Muscle of leg (tissue), 16 donors: Measurements from ENCODE around the gene CFAP92. TPM values are rescaled to one million over a fixed set of nuclear protein-coding genes. Genes with fewer than 3 reads are reported as not detected.

Source experiments
- DNase-seq: peaks from one replicate; pipeline ENCODE4 v3.0.0; 2013
- H3K27ac ChIP-seq: one replicate; pipeline ENCODE4 v1.5.1; 2013; ENCODE audit warnings: mild to moderate bottlenecking, low read length, control low read depth
- H3K27me3 ChIP-seq: one replicate; pipeline ENCODE4 v1.6.1; 2013; ENCODE audit warnings: low read length; ENCODE audit not compliant: control insufficient read depth, insufficient read depth
- H3K36me3 ChIP-seq: one replicate; pipeline ENCODE4 v1.6.1; 2013; ENCODE audit warnings: low read length; ENCODE audit not compliant: control insufficient read depth, insufficient read depth
- H3K4me1 ChIP-seq: one replicate; pipeline ENCODE4 v1.6.1; 2013; ENCODE audit warnings: low read length; ENCODE audit not compliant: control insufficient read depth, insufficient read depth
- H3K4me3 ChIP-seq: one replicate; pipeline ENCODE4 v1.5.1; 2013; ENCODE audit warnings: low read length, control low read depth
- H3K9me3 ChIP-seq: replicated peaks from 2 replicates; pipeline ENCODE4 v1.6.1; 2013; ENCODE audit warnings: low read depth, low read length; ENCODE audit not compliant: control insufficient read depth
- WGBS: methylation state at CpG from one replicate; pipeline ENCODE4 v1.1.5; 2013; ENCODE audit warnings: missing lambda C conversion rate; ENCODE audit not compliant: insufficient coverage; 5-methylcytosine and 5-hydroxymethylcytosine counted together
- long read RNA-seq, 11 donors: transcript quantifications; one replicate each; lab custom pipeline, GENCODE V29; 2026
- polyA plus RNA-seq, 8 donors: library from polyadenylated mRNA; unstranded; fragments of 120-200 nt; gene quantifications; one replicate each; pipeline versions ENCODE4 v1.2.1 to v1.2.3, GENCODE V29; 2013; ENCODE audit warnings: inconsistent platforms in 1 of 8, low replicate concordance in 1 of 8; ENCODE audit not compliant: insufficient read length in 8 of 8, insufficient read depth in 1 of 8
- total RNA-seq: library from RNA; stranded (reverse); fragments of 120-200 nt; gene quantifications from one replicate; pipeline ENCODE4 v1.2.4, GENCODE V29; 2013

The CFAP92 gene, protein sequence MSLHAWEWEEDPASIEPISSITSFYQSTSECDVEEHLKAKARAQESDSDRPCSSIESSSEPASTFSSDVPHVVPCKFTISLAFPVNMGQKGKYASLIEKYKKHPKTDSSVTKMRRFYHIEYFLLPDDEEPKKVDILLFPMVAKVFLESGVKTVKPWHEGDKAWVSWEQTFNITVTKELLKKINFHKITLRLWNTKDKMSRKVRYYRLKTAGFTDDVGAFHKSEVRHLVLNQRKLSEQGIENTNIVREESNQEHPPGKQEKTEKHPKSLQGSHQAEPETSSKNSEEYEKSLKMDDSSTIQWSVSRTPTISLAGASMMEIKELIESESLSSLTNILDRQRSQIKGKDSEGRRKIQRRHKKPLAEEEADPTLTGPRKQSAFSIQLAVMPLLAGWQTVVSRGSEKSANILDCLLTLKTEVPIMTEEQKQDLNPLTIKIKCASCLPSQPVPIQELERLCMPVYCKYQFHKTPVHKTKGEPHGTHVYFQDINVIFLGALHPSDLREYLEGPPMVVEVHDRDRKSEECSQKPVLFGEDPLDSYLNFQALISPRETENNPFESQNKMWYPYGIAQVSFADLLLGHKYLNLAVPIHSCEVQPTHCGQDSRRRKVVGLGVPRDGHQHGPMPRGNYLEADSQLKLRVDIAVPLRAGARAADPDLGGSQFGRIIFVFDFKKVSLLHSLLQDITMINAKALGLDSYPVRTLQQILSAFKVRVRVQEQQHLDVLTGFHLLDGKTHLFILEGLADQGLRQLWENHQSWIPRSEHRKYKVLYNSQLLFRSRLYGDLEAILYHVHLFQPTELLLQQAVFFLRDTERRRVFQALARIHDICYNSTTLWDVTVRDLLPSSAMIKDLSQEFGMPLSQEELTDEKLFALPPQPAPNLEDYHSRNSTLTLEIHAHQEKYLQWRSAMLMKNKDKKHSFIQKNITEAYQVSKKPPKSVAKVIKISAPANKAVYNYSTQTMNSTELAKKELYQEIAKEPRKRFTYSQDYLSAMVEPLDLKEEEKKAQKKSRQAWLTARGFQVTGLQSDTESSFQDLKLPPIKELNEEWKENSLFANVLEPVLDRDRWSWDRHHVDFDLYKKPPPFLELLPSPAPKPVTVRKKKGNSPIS
- total RNA-seq (0.27 TPM), polyA plus RNA-seq (1 to 10 TPM in 2 of 8 donors, under 1 TPM in 6; 0.55 to 1.1 (median 0.66) TPM)
- long read RNA-seq, donor 1, result 0 reads
- long read RNA-seq, donor 2, result 0 reads
- long read RNA-seq, donor 3, result 0 reads
- long read RNA-seq, donor 4, result 0 reads
- long read RNA-seq, donor 5, result 0 reads
- long read RNA-seq, donor 6, result 0 reads
- long read RNA-seq, donor 7, result 0 reads
- long read RNA-seq, donor 8, result 0 reads
- long read RNA-seq, donor 9, result 0 reads
- long read RNA-seq, donor 10, partial matches to known transcripts, result 5 of 5 reads
- long read RNA-seq, donor 10, other reads (novel, unspliced or antisense), result 0 of 5 reads
- long read RNA-seq, donor 11, result 0 reads

DNA sequence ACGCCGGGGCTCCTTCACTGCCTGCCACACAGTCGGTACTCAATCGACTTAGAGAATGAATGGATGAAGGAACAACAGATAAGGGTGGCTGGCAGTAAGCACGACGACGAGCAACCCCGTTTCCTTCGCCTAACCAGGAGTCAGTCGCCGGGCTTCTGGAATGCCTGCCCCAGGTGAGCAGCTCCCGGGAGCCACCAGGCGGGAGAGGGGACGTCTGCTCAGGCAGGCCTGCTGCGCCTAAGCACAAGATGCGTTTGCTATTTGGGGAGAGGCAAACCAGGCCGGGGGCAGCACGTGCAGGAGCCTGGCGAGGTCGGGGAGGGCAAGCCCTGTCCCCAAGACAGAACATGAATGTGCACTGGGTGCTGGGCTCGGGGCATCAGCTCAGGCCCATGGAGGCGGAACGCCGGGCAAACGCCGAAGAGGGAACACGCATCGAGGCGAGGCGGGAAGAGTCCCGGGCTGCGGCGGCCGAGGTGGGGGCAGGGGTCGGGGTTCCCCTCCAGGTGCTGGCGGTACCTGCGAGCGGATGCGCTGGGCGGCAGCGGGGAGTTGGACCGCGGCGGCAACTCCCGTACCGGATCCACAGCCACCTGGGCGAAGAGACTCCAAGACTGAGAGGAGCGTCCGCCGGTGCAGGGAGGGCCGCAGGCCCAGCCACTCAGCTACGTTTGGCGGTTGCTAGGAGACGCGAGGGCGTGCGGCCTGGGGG is at the start of gene CFAP92:
CFAP92 (minus strand) TSS at position 616 of the 712 bp plus-strand sequence. CDS start 772 bp downstream, outside the sequence.
- Histone ChIP-seq H3K27me3 (peaks cover 42% of the 10 kb centered on the region), H3K4me1 (peaks cover 13% of the 10 kb centered on the region), H3K4me3 (peak within 1 kb of the TSS; percentile 31), H3K36me3 (no peaks in the 10 kb centered on the region), H3K9me3 (no peaks in the 10 kb centered on the region), H3K27ac (no peak within 1 kb of the TSS)
- 4% methylated on average over 56 of the region's 57 CpGs for WGBS
- DNase-seq, result peak; percentile 88

DNA sequence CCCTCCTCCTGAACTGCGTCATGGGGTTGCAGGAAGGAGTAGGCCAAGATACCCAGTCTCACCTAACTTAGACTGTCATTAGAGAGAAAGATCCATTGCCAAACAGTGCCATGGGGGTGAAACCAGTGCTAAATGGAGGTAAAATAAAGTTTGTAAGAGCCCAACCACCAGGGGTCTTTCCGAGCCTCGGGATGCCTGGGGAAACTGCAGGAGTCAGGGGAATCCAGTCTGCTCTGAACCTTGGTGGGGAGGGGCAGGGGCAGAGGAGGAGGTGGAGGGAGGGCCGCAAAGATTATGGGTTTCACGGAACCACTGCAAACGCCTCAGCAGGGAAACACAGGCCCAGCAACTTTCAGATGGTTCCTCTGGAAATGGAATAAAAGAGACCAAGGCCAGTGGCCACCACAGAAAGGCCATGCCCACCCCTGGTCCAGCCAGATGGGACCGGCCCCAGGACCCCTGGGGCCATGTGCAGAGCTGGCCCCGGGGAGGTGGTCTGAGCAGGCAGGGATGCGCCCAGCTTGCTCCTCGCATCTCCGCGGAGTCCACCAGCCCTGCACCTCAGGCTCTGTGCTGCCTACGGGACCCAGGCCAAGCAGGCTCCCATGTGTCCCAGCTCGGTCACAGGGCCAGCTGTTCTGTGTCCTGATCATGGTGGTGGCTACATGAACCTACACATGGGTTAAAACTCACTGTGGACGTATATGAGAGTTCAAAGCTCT is 46.9 kb upstream of the CFAP92 start:
- 65% methylated on average over 12 of the region's 15 CpGs for WGBS

DNA sequence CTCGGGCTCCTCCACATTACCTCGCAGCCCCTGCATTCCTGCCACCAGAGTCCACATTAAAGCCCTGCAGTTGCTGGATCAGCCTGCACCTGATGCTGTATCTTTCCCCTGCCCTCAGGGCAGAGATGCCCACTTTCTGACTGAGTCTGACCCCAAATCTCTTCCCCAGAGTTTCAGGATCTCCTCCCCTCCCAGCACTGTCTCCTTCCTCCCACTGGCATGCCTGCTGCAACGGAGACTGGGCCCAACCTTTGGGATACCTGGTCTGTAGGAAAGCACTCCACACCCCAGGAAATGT is 46.1 kb upstream of the CFAP92 start:
- DNase-seq, result no peak
- H3K36me3 ChIP-seq, result no peaks in the 10 kb centered on the region
- peaks cover 5% of the 10 kb centered on the region for H3K4me1 ChIP-seq
- H3K4me3 ChIP-seq, result no peak overlapping the region
- peaks cover 8% of the 10 kb centered on the region for H3K9me3 ChIP-seq
- H3K27me3 ChIP-seq, result peaks cover 9% of the 10 kb centered on the region
- 59% methylated on average over 2 of the region's 3 CpGs for WGBS
- H3K27ac ChIP-seq, result no peak overlapping the region

More for the DNA sequence above, 46.9 kb upstream of the CFAP92 start:
- H3K4me1 ChIP-seq, result peaks cover 8% of the 10 kb centered on the region
- H3K9me3 ChIP-seq, result peaks cover 8% of the 10 kb centered on the region
- H3K27me3 ChIP-seq, result peaks cover 15% of the 10 kb centered on the region
- no peak overlapping the region for H3K4me3 ChIP-seq
- no peak for DNase-seq
- no peak overlapping the region for H3K27ac ChIP-seq
- H3K36me3 ChIP-seq, result no peaks in the 10 kb centered on the region

DNA sequence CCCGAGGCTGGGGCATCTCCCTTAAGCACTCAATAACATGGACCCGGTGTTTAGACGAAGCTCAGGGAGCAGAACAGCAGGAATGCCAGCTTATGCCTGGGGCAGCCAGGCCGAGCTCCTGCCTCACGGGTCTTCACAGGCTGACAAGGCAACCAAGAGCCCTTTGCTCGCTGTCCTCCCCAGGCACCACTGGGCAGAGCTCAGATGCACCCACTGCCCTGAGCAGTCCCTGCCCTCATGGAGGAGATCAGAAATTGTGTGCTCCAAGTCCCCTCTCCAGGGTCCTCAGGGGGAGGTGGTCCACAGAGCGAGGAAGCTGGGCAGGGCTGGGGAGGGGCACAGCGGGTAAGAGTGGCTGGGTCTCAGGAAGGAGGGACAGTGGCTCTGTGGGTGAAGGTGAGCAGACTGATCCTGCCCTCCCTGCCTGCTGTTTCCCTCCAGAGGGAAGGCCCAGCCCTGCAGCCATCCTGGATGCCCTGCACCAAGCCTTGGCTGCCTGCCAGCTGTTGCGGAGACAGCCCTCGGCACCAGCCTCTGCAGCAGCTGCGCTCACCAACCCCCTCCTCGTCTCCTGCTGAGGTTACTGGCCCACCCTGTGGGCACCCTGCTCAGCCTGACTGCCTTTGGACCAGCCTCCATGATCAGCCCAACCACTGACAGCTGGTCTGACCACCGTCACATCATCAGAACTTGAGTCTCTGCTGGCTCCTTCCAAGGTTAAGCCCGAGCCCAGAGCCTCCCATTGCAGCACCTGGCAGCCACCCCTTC is 45.6 kb upstream of the CFAP92 start:
- peak; percentile 47 for DNase-seq
- WGBS, result 51% methylated on average over 11 of the region's 14 CpGs
- H3K36me3 ChIP-seq, result no peaks in the 10 kb centered on the region

DNA sequence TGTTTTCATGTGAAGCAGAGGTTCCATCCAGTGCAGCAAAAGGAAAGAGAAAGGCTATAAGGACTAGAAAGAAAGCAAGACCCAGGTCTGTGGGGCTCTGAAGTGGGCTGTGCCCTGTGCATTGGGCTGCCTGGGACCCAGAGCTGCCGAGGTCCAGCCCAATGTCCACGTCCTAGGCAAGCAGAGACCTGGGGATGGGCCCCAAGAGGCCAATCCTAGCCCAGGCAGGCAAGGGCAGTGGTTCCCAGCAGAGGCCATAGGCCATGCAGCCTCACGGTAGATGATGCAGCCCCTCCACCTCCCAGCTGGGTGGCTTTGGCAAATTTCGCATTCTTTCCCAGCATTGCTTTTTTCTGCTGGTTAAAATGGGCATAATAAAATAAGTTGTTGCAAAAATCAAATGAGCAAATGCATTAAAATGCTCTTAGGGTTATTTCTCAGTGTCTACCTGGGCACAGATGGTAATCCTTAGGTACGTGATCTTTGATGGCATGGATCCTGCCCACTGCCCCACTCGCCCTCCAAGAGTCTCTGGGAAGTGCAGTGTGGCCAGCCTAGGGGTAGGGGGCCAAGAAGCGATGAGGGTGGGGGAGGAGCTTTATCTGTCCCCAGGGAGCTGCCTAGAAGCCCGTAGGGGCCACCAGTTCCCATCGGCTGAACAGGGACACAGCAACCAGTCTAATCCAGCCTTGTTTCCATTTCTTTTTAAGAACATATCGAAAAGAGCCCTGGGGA is 44.4 kb upstream of the CFAP92 start:
- no peak overlapping the region for H3K4me3 ChIP-seq
- DNase-seq, result no peak
- peaks cover 3% of the 10 kb centered on the region for H3K27me3 ChIP-seq
- H3K36me3 ChIP-seq, result no peaks in the 10 kb centered on the region
- H3K4me1 ChIP-seq, result peaks cover 5% of the 10 kb centered on the region
- whole genome bisulfite sequencing, result 61% methylated on average over 4 of the region's 10 CpGs
- H3K27ac ChIP-seq, result no peak overlapping the region
- H3K9me3 ChIP-seq, result no peaks in the 10 kb centered on the region

More for the DNA sequence above, 45.6 kb upstream of the CFAP92 start:
- Histone ChIP-seq H3K4me3 (no peak overlapping the region), H3K9me3 (peaks cover 5% of the 10 kb centered on the region), H3K27ac (no peak overlapping the region), H3K27me3 (peaks cover 7% of the 10 kb centered on the region), H3K4me1 (peaks cover 5% of the 10 kb centered on the region)

DNA sequence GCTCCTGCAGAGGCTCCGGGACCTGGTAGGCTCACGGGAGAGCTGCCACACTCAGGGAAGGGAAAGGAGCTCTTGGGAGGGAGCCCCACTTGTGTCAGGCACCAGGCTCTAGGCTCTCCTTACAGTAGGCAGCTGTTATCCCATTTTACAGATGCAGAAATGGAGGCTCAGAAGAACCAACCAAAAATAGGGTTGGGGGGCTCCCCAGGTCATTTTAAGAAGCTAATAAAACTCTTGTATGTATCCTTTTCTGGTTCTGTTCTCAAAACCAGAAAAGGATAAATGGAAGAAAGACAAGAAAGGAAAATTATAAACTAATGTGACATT is 43.2 kb upstream of the CFAP92 start:
- H3K27ac ChIP-seq, result no peak overlapping the region
- no peak for DNase-seq
- no peak overlapping the region for H3K4me3 ChIP-seq
- H3K9me3 ChIP-seq, result no peaks in the 10 kb centered on the region
- peaks cover 3% of the 10 kb centered on the region for H3K27me3 ChIP-seq
- WGBS, result 38% methylated on average over 2 of the region's 2 CpGs
- H3K36me3 ChIP-seq, result no peaks in the 10 kb centered on the region
- peaks cover 5% of the 10 kb centered on the region for H3K4me1 ChIP-seq

DNA sequence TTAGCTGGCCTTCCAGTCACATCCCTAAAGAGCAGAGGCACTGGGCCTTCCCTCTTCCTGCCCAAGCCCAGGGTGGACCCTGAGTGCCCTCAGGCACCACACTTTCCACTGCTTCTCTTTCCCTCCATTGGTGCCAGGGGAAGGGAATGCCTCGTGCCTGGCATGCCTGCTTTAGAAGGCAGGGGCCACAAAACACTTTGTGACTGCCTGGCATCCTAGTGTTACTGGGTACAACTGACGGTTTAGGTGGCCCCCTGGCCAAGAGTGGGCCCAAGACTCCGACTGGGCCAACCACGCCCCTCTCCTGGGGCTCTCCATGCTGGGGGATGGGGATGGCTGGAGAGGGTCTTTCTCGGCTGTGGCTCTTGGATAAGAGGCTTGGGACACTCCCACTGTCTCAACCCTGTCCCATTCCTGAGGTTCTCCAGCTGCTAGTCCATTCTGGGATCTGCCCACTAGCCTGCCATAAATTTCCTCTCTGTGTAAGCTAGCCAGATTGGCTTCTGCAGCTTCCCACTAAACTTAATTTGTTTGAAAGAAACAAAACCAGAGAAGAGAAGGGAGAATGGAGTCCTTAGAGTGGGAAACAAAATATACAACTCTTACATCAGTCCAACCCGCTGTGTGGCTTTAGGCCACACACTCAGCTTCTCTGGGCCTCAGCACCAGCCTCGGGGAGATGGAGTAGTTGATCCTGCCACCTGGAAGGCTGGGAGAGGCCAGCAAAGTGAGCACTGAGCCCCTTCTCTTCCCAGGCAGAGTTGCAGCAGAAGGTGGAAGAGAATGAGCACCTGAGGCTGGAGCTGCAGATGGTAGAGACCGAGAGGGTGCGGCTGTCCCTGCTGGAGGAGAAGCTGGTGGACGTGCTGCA is 42.6 kb upstream of the CFAP92 start:
- no peak overlapping the region for H3K27ac ChIP-seq

More for the DNA sequence above, 42.6 kb upstream of the CFAP92 start:
- no peak for DNase-seq
- Histone ChIP-seq H3K36me3 (no peaks in the 10 kb centered on the region), H3K4me3 (no peak overlapping the region), H3K27me3 (peaks cover 3% of the 10 kb centered on the region), H3K4me1 (peaks cover 9% of the 10 kb centered on the region), H3K9me3 (no peaks in the 10 kb centered on the region)
- WGBS, result 73% methylated on average over 3 of the region's 10 CpGs
